SU-DHL-6 (cell line): ENCODE data around the gene KLHL17.

ENCODE experiments used
- H2AFZ ChIP-seq: fragments of 200-600 bp; sonication (generic); 2 replicates; pipeline ENCODE4 v1.6.1; 2014; ENCODE audit warnings: low read depth, mild to moderate bottlenecking, moderate library complexity, mixed read lengths, antibody characterized with exemption, low read length; ENCODE audit not compliant: severe bottlenecking
- H3F3A ChIP-seq: fragments of 200-600 bp; shearing (Covaris generic); 2 replicates; pipeline ENCODE4 v1.6.0; 2016; ENCODE audit warnings: antibody characterized with exemption, mild to moderate bottlenecking; ENCODE audit not compliant: insufficient read depth
- H3K27ac ChIP-seq: fragments of 200-600 bp; sonication (generic); 2 replicates; pipeline ENCODE4 v1.5.1; 2016; ENCODE audit warnings: low read depth, mild to moderate bottlenecking, low read length, moderate library complexity, mixed read lengths
- H3K27me3 ChIP-seq: fragments of 200-600 bp; sonication (generic), shearing (Covaris generic); 2 replicates; pipeline ENCODE4 v1.6.0; 2014; ENCODE audit warnings: mild to moderate bottlenecking, low read length
- H3K36me3 ChIP-seq: fragments of 200-600 bp; sonication (generic); 2 replicates; pipeline ENCODE4 v1.6.1; 2014; ENCODE audit warnings: mild to moderate bottlenecking, low read length, mixed read lengths
- H3K4me2 ChIP-seq: fragments of 300-600, 200-600 bp; shearing (Covaris generic), sonication (generic); 2 replicates; pipeline ENCODE4 v1.6.0; 2014; ENCODE audit warnings: low read length, low read depth, mild to moderate bottlenecking; ENCODE audit not compliant: poor library complexity, severe bottlenecking
- H3K4me3 ChIP-seq: fragments of 200-600 bp; sonication (generic); 2 replicates; pipeline ENCODE4 v1.5.1; 2014; ENCODE audit warnings: antibody characterized with exemption, low read length, mild to moderate bottlenecking, mixed read lengths; ENCODE audit not compliant: insufficient read depth, poor library complexity, severe bottlenecking
- H3K79me2 ChIP-seq: fragments of 200-600 bp; sonication (generic); 2 replicates; pipeline ENCODE4 v1.6.1; 2014; ENCODE audit warnings: mild to moderate bottlenecking, low read length, moderate library complexity; ENCODE audit not compliant: insufficient read depth
- H3K9ac ChIP-seq: fragments of 200-600 bp; sonication (generic); 2 replicates; pipeline ENCODE4 v1.7.0; 2014; ENCODE audit warnings: mild to moderate bottlenecking, low read length
- H3K9me2 ChIP-seq: fragments of 200-600 bp; sonication (generic); replicated peaks from 2 replicates; pipeline ENCODE4 v1.6.1; 2014; ENCODE audit warnings: low read length; ENCODE audit not compliant: insufficient read depth
- H3K9me3 ChIP-seq: fragments of 200-600 bp; sonication (generic); 2 replicates; pipeline ENCODE4 v1.6.1; 2014; ENCODE audit warnings: low read length, mixed read lengths; ENCODE audit not compliant: insufficient read depth
- H4K20me1 ChIP-seq: fragments of 200-600 bp; sonication (generic); 2 replicates; pipeline ENCODE4 v1.6.1; 2014; ENCODE audit warnings: low read depth, mild to moderate bottlenecking, antibody characterized with exemption, low read length, moderate library complexity, mixed read lengths
- CTCF ChIP-seq: fragments of 200-600 bp; sonication (generic); IDR thresholded peaks from one replicate; pipeline ENCODE4 v1.5.1; 2017; ENCODE audit warnings: antibody characterized with exemption, mild to moderate bottlenecking, low read length, moderate library complexity; ENCODE audit not compliant: insufficient read depth, poor library complexity, severe bottlenecking
- EZH2phosphoT487 ChIP-seq: fragments of 200-600 bp; sonication (generic), shearing (Covaris generic); conservative IDR thresholded peaks from 2 replicates; pipeline ENCODE4 v1.6.1; 2018; ENCODE audit warnings: mild to moderate bottlenecking, antibody characterized with exemption, low read length, moderate library complexity, mixed read lengths

The KLHL17 gene

GRCh38 chr1:971751-972506 lies 11.5 kb downstream of the KLHL17 start:
- no peaks in the 10 kb centered on the region for H3K9me3 ChIP-seq
- no peaks in the 10 kb centered on the region for H3K27me3 ChIP-seq

GRCh38 chr1:972726-973458 lies 12.5 kb downstream of the KLHL17 start:
- Histone ChIP-seq H4K20me1 (no peaks in the 10 kb centered on the region), H3K4me3 (no peak overlapping the region), H3K27me3 (no peaks in the 10 kb centered on the region), H3K27ac (no peak overlapping the region), H3K9me3 (no peaks in the 10 kb centered on the region), H3K9me2 (no peaks in the 10 kb centered on the region), H2AFZ (no peak overlapping the region), H3K36me3 (no peaks in the 10 kb centered on the region), H3F3A (no peaks in the 10 kb centered on the region), H3K79me2 (no peaks in the 10 kb centered on the region), H3K4me2 (no peak overlapping the region), H3K9ac (no peak overlapping the region)
- no peak for TF ChIP-seq EZH2phosphoT487
- no peak for TF ChIP-seq CTCF

More at GRCh38 chr1:971751-972506, 11.5 kb downstream of the KLHL17 start:
- Histone ChIP-seq H2AFZ (no peak overlapping the region), H3K9ac (no peak overlapping the region), H3F3A (no peaks in the 10 kb centered on the region), H4K20me1 (no peaks in the 10 kb centered on the region), H3K27ac (no peak overlapping the region), H3K4me2 (no peak overlapping the region), H3K4me3 (no peak overlapping the region), H3K36me3 (no peaks in the 10 kb centered on the region), H3K9me2 (no peaks in the 10 kb centered on the region), H3K79me2 (no peaks in the 10 kb centered on the region)
- TF ChIP-seq CTCF (no peak), EZH2phosphoT487 (no peak)

- H3K4me2 ChIP-seq = no peak overlapping the region
- H4K20me1 ChIP-seq = no peaks in the 10 kb centered on the region
- H3K9me2 ChIP-seq = no peaks in the 10 kb centered on the region
- no peaks in the 10 kb centered on the region for H3F3A ChIP-seq
- no peak overlapping the region for H3K9ac ChIP-seq
- H3K36me3 ChIP-seq = no peaks in the 10 kb centered on the region
- no peaks in the 10 kb centered on the region for H3K27me3 ChIP-seq
- TF ChIP-seq EZH2phosphoT487 (no peak), CTCF (no peak)
- no peak overlapping the region for H3K4me3 ChIP-seq
- no peaks in the 10 kb centered on the region for H3K79me2 ChIP-seq
- no peaks in the 10 kb centered on the region for H3K9me3 ChIP-seq
- H3K27ac ChIP-seq = no peak overlapping the region
- no peak overlapping the region for H2AFZ ChIP-seq
Measured at GRCh38 chr1:973459-974292, 13.3 kb downstream of the KLHL17 start.
